ENCODE measurements around the gene KIF25.

The KIF25 gene

GRCh38 chr6:167993831-167994230, 3.6 kb upstream of the KIF25 start:
- DNase-seq (ENCODE audit: low read depth), result no peak
- no peak overlapping the region for H3K4me3 ChIP-seq (ENCODE audit: low read depth, low read length)
- TF ChIP-seq, protein P1, sequence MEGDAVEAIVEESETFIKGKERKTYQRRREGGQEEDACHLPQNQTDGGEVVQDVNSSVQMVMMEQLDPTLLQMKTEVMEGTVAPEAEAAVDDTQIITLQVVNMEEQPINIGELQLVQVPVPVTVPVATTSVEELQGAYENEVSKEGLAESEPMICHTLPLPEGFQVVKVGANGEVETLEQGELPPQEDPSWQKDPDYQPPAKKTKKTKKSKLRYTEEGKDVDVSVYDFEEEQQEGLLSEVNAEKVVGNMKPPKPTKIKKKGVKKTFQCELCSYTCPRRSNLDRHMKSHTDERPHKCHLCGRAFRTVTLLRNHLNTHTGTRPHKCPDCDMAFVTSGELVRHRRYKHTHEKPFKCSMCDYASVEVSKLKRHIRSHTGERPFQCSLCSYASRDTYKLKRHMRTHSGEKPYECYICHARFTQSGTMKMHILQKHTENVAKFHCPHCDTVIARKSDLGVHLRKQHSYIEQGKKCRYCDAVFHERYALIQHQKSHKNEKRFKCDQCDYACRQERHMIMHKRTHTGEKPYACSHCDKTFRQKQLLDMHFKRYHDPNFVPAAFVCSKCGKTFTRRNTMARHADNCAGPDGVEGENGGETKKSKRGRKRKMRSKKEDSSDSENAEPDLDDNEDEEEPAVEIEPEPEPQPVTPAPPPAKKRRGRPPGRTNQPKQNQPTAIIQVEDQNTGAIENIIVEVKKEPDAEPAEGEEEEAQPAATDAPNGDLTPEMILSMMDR (IDR thresholded peaks at IDR 0.05; ENCODE audit: insufficient read depth, low read depth, low read length, missing control alignments), result no peak

- no peak overlapping the region for H3K4me3 ChIP-seq (ENCODE audit: low read depth, low read length)
- TF ChIP-seq, protein P1 (IDR thresholded peaks at IDR 0.05; ENCODE audit: insufficient read depth, low read depth, low read length, missing control alignments), result no peak
- no peak for DNase-seq (ENCODE audit: low read depth)
Observed at GRCh38 chr6:167995302-167995701, 2.2 kb upstream of the KIF25 start.

DNA sequence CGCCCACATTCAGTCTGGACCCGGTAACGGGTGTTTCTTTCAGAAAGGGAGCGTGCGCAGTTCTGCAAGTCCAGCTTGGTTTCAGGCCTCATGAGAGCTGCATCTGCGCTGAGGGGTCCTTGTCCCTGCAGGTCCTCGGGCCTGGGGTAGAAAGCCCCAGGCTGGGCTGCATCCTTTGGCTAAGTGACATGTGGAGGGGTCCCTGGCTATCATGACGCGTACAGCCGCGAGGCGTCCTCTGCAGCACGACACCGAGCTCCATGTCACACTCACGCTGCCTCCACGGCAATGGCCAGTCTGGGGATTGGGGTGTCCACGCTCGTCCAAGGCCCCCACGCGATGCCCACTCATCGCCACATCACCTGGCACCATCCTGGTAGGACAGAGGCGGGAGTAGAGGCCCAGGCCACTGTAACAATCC, 1.7 kb upstream of the KIF25 start:
- no peak overlapping the region for H3K4me3 ChIP-seq (ENCODE audit: low read depth, low read length)
- DNase-seq (ENCODE audit: low read depth), result no peak
- TF ChIP-seq, protein P1 (IDR thresholded peaks at IDR 0.05; ENCODE audit: insufficient read depth, low read depth, low read length, missing control alignments), result no peak

DNA sequence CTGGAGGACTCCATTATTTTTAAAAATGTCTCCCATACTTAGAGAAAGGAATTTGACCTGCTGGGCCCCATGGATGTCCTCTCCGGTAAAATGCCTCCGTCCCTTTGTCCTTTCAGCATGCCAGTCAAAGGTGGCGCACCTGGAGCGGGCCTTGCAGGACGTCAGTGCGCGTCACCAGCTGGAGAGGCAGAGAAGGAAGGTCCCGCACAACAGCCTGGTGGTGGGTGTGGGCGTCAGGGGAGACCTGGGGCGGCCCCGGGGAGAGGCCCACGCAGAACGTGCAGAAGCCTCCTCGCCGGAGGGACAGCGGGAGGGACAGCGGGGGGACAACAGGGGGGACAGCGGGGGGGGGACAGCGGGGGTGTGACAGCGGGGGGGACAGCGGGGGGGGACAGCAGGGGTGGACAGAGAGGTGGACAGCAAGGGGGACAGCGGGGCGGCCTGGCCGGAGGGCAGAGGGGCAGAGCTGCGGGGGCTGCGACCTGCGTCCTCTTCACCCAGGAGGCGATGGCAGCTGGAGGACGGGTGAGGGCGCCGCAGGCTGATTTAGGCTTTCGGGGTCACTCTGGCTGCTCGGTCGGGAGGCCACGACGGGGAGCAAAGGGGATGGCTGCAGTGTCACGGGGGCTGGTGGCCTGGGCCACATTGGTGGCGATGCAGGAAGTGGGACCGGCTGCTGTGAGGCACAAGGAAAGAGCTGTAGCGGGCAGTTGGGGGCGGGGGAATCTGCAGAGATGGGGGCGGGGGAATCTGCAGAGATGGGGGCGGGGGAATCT, 859 bp upstream of the KIF25 start:
- peak overlapping the region; percentile 29 for H3K4me3 ChIP-seq (ENCODE audit: low read depth, low read length)
- TF ChIP-seq, protein P1 (IDR thresholded peaks at IDR 0.05; ENCODE audit: insufficient read depth, low read depth, low read length, missing control alignments), result no peak
- DNase-seq (ENCODE audit: low read depth), result peak; percentile 43

- no peak for DNase-seq (ENCODE audit: low read depth)
- no peak overlapping the region for H3K4me3 ChIP-seq (ENCODE audit: low read depth, low read length)
- TF ChIP-seq, protein P1 (IDR thresholded peaks at IDR 0.05; ENCODE audit: insufficient read depth, low read depth, low read length, missing control alignments), result no peak
Observed at GRCh38 chr6:167998215-167998614, 744 bp downstream of the KIF25 start.

GRCh38 chr6:168000198-168001028, 2.9 kb downstream of the KIF25 start:
- H3K4me3 ChIP-seq (ENCODE audit: low read depth, low read length), result no peak overlapping the region
- TF ChIP-seq, protein P1 (IDR thresholded peaks at IDR 0.05; ENCODE audit: insufficient read depth, low read depth, low read length, missing control alignments), result no peak
- no peak for DNase-seq (ENCODE audit: low read depth)

Measured in GM12865 (cell line).